K562 (cell line): ENCODE data around the gene DCTN1.

Experiments
- BDP1 ChIP-seq: IDR thresholded peaks from 3 replicates; pipeline ENCODE4 v1.6.1; 2011; ENCODE audit not compliant: insufficient read length, insufficient read depth
- BMI1 ChIP-seq: fragments of 150-350 bp; IDR thresholded peaks from 2 replicates; pipeline ENCODE4 v1.6.1; 2014; ENCODE audit warnings: low read length
- FOS ChIP-seq: IDR thresholded peaks from 3 replicates; pipeline ENCODE4 v1.6.1; 2011; ENCODE audit not compliant: insufficient read length; ENCODE audit errors: extremely low read depth
- JUND ChIP-seq, 2 experiments: IDR thresholded peaks; 2 replicates in 1 of 2; 3 replicates in 1 of 2; pipeline ENCODE4 v1.6.1; 2011; ENCODE audit warnings: borderline replicate concordance in 2 of 2, low read depth in 2 of 2, low read length in 2 of 2, improper control_type of control experiment in 1 of 2, missing biosample characterization in 1 of 2, missing genetic modification characterization in 1 of 2, missing genetic modification reagents in 1 of 2
- KDM4B ChIP-seq, 2 experiments: fragments of 450-650 bp in 1 of 2; sonication (generic) in 1 of 2; IDR thresholded peaks; 2 replicates each; pipeline ENCODE4 v1.6.1; 2016 to 2017; ENCODE audit warnings: borderline replicate concordance in 2 of 2, antibody characterized with exemption in 1 of 2, low read depth in 1 of 2, mild to moderate bottlenecking in 1 of 2
- MGA ChIP-seq: fragments of 450-650 bp; IDR thresholded peaks from 2 replicates; pipeline ENCODE4 v1.6.1; 2016; ENCODE audit warnings: mild to moderate bottlenecking, moderate library complexity
- NFE2L1 ChIP-seq: fragments of 450-650 bp; IDR thresholded peaks from 2 replicates; pipeline ENCODE4 v1.6.1; 2016; ENCODE audit warnings: missing genetic modification characterization, low read depth, mild to moderate bottlenecking, missing compliant biosample characterization, moderate library complexity, borderline replicate concordance
- NR2C2 ChIP-seq, 2 experiments: fragments of 200-800 bp in 1 of 2; sonication (Bioruptor generic) in 1 of 2; sonication (generic) in 1 of 2; formaldehyde crosslinking in 1 of 2; IDR thresholded peaks; 2 replicates each; pipeline versions ENCODE4 v1.6.1 to v1.8.0; 2016 to 2022; ENCODE audit warnings: mild to moderate bottlenecking in 1 of 2, missing compliant biosample characterization in 1 of 2, missing genetic modification characterization in 1 of 2, missing genetic modification reagents in 1 of 2
- POLR2AphosphoS5 ChIP-seq: IDR thresholded peaks from 2 replicates; pipeline ENCODE4 v1.6.1; 2011; ENCODE audit warnings: mild to moderate bottlenecking, low read depth, low read length, moderate library complexity; ENCODE audit not compliant: control insufficient read depth, insufficient read depth
- RFX1 ChIP-seq: fragments of 450-650 bp; IDR thresholded peaks from 2 replicates; pipeline ENCODE4 v1.6.1; 2016; ENCODE audit warnings: mild to moderate bottlenecking, moderate library complexity
- RFX5 ChIP-seq: IDR thresholded peaks from 2 replicates; pipeline ENCODE4 v1.6.1; 2011; ENCODE audit warnings: low read depth, mild to moderate bottlenecking, improper control_type of control experiment, low read length
- SP2 ChIP-seq: IDR thresholded peaks from 2 replicates; pipeline ENCODE4 v1.6.1; 2011; ENCODE audit warnings: mild to moderate bottlenecking, low read depth, low read length, moderate library complexity; ENCODE audit not compliant: poor library complexity, severe bottlenecking; ENCODE audit errors: extremely low read depth
- ZNF274 ChIP-seq: IDR thresholded peaks from 2 replicates; pipeline ENCODE4 v1.6.1; 2011; ENCODE audit warnings: low read depth, mild to moderate bottlenecking, low read length, moderate library complexity, borderline replicate concordance
- ZNF740 ChIP-seq, 3 experiments: fragments of 200-800 bp in 1 of 3; sonication (Bioruptor generic) in 1 of 3; sonication (generic) in 1 of 3; formaldehyde crosslinking in 1 of 3; IDR thresholded peaks; 2 replicates each; pipeline versions ENCODE4 v1.6.1 to v1.8.0; 2016 to 2022; ENCODE audit warnings: mild to moderate bottlenecking in 2 of 3, missing compliant biosample characterization in 2 of 3, missing genetic modification characterization in 2 of 3, missing genetic modification reagents in 1 of 3

GRCh38 chr2:74406035-74406434 is 25.9 kb upstream of the DCTN1 start:
- no peak for TF ChIP-seq ZNF740 (CRISPR knock-in tag; IDR thresholded peaks at IDR 0.05)
- no peak for TF ChIP-seq ZNF740 (tag; IDR thresholded peaks at IDR 0.05)
- TF ChIP-seq RFX1, result no peak
- TF ChIP-seq RFX5, result no peak
- no peak for TF ChIP-seq BMI1
- no peak for TF ChIP-seq BDP1
- no peak for TF ChIP-seq SP2
- no peak for TF ChIP-seq MGA
- no peak for TF ChIP-seq POLR2AphosphoS5
- no peak for TF ChIP-seq KDM4B (IDR thresholded peaks at IDR 0.05; ENCODE audit: borderline replicate concordance in 2 of 2, low read depth in 1 of 2)
- TF ChIP-seq ZNF274, result no peak
- TF ChIP-seq JUND (IDR thresholded peaks at IDR 0.05; ENCODE audit: borderline replicate concordance, low read depth, low read length), result no peak
- TF ChIP-seq JUND (tag; IDR thresholded peaks at IDR 0.05; ENCODE audit: borderline replicate concordance, low read depth, low read length), result no peak
- no peak for TF ChIP-seq FOS
- TF ChIP-seq NFE2L1 (tag), result no peak
- TF ChIP-seq NR2C2 (CRISPR knock-in tag; IDR thresholded peaks at IDR 0.05), result no peak
- TF ChIP-seq NR2C2 (tag; IDR thresholded peaks at IDR 0.05), result no peak
